Neural crest cell (in vitro differentiated cells): ENCODE data around the gene ASL. TPM values are rescaled to one million over a fixed set of nuclear protein-coding genes. Genes with fewer than 3 reads are reported as not detected.
A peak's percentile ranks its signal among the peaks of the same experiment; 100 is the strongest.
"Not testable (repeated sequence)": the region's sequence is repeated elsewhere in the genome, so short reads cannot be mapped to it uniquely, and the experiment has no call there.

ENCODE experiments used
- DNase-seq: peaks from one replicate; pipeline ENCODE4 v3.0.0; 2021; ENCODE audit warnings: low read depth, mixed read lengths, low spot score
- H3K27ac Mint-ChIP-seq: one replicate; pipeline ENCODE4 v1.8.0; 2021; ENCODE audit warnings: mild to moderate bottlenecking, mixed read lengths; ENCODE audit not compliant: unreplicated experiment
- H3K27me3 Mint-ChIP-seq: 2 replicates; pipeline ENCODE4 v1.8.0; 2021; ENCODE audit warnings: low read depth, mild to moderate bottlenecking, mixed read lengths
- H3K36me3 Mint-ChIP-seq: 2 replicates; pipeline ENCODE4 v1.8.0; 2021; ENCODE audit warnings: low read depth, mild to moderate bottlenecking, mixed read lengths
- H3K4me1 Mint-ChIP-seq: 2 replicates; pipeline ENCODE4 v1.8.0; 2021; ENCODE audit warnings: mixed read lengths
- H3K4me3 Mint-ChIP-seq: one replicate; pipeline ENCODE4 v1.8.0; 2021; ENCODE audit warnings: mild to moderate bottlenecking, mixed read lengths
- H3K9me3 Mint-ChIP-seq: 2 replicates; pipeline ENCODE4 v1.8.0; 2021; ENCODE audit warnings: mixed read lengths
- total RNA-seq: library from RNA; stranded (reverse); gene quantifications from 2 replicates; pipeline ENCODE4 v1.2.1, GENCODE V29; 2021
- TF ChIP-seq, protein P1 (sequence below): fragments of 200-600 bp; sonication (generic); conservative IDR thresholded peaks from 2 replicates; pipeline ENCODE4 v1.5.0; 2021; ENCODE audit warnings: antibody characterized with exemption, mild to moderate bottlenecking

The ASL gene
- total RNA-seq, 1 donor from 2014 or later = 23.6 TPM

DNA sequence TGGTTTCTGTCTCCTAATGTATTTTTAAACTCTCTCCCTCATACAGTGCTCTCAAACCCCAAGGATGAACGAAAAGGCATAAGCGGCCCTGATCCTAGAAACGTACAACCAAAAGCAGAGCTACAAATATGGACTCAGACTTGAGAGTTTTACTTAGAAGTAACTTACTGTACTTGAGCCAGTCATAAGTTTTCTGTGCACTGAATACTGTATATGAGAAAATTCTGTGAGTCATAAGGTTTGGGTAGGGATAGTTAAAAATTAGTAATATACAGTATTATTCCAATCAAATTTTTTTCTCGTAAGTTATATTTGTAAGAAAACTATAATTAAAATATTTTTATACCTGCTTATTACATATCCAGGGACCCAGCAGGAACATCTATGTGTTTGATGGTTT lies 5.9 kb upstream of the ASL start:
- Mint-ChIP-seq H3K4me1 (no peaks in the 10 kb centered on the region), H3K4me3 (no peak overlapping the region), H3K27me3 (no peaks in the 10 kb centered on the region), H3K36me3 (no peaks in the 10 kb centered on the region), H3K27ac (no peak overlapping the region), H3K9me3 (peaks cover 7% of the 10 kb centered on the region)
- TF ChIP-seq, protein P1, sequence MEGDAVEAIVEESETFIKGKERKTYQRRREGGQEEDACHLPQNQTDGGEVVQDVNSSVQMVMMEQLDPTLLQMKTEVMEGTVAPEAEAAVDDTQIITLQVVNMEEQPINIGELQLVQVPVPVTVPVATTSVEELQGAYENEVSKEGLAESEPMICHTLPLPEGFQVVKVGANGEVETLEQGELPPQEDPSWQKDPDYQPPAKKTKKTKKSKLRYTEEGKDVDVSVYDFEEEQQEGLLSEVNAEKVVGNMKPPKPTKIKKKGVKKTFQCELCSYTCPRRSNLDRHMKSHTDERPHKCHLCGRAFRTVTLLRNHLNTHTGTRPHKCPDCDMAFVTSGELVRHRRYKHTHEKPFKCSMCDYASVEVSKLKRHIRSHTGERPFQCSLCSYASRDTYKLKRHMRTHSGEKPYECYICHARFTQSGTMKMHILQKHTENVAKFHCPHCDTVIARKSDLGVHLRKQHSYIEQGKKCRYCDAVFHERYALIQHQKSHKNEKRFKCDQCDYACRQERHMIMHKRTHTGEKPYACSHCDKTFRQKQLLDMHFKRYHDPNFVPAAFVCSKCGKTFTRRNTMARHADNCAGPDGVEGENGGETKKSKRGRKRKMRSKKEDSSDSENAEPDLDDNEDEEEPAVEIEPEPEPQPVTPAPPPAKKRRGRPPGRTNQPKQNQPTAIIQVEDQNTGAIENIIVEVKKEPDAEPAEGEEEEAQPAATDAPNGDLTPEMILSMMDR = no peak
- DNase-seq = no peak

DNA sequence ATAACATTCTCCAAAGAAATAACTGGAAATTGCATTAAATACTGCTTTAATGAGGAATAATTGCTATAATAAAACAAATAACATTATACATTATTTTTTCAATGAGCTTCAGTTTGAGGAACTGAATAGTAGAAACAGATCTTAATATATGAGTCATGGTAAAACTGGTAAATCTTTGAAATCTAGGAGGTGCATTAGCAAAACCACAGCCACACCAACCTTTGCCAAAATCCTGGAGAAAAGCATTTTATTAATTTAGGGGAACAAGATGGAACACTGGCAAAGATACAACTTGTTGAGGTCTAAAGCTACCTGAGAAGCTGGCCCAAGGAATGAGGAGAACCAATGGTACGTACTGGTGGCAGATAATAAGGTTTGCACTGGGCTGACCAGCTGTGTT lies 5.4 kb upstream of the ASL start:
- Mint-ChIP-seq H3K27ac (no peak overlapping the region), H3K36me3 (no peaks in the 10 kb centered on the region), H3K4me1 (peaks cover 1% of the 10 kb centered on the region), H3K27me3 (no peaks in the 10 kb centered on the region), H3K4me3 (no peak overlapping the region), H3K9me3 (peaks cover 7% of the 10 kb centered on the region)
- DNase-seq = no peak
- TF ChIP-seq, protein P1 = no peak

GRCh38 chr7:66072208-66072607 lies 3.4 kb upstream of the ASL start:
- H3K36me3 Mint-ChIP-seq = not testable (repeated sequence)

DNA sequence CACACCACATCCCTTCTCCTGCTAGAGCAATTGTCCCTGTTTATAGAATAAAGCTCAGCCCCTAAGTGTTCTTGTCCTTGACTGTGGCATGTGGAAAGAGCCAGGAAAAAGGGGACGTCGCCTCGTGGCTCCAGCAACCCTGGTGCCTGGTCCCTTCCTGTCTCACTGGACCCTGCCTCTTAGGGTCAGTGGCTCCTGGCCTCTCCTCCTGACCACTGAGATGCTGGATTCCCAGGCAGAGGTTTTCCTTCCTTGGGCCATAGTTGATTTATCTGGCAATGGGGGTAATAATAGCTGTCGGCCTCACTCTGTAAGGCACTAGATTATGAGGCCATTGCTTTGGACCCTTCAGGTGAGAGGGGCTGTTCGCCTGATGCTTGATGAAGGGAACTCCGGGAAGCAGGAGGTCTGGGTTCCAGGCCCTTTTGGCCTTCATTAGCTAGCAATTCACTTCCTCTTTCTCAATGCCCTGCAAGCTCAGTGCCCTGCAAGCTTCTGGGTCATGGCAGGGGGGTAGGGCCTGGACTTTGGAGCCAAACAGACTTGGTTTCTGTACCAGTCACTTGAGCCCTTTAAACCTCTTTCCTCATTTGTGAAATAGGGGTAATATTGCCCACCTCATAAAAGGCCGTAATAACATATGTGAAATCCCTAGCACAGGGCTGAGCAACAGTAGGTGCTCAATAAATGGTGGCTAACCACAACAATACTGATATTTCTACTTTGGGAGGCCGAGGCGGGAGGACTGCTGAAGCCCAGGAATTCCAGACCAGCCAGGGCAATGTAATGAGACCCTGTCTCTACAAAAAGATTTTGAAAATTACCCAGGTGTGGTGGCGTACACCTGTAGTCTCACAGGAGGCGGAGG lies 1.1 kb downstream of the ASL start:
- H3K4me3 Mint-ChIP-seq = peak overlapping the region; percentile 95
- peak overlapping the region; percentile 71 for H3K27ac Mint-ChIP-seq
- H3K36me3 Mint-ChIP-seq = no peaks in the 10 kb centered on the region
- peaks cover 16% of the 10 kb centered on the region for H3K4me1 Mint-ChIP-seq
- no peak for DNase-seq
- no peaks in the 10 kb centered on the region for H3K9me3 Mint-ChIP-seq
- TF ChIP-seq, protein P1 = no peak
- no peaks in the 10 kb centered on the region for H3K27me3 Mint-ChIP-seq

More at GRCh38 chr7:66072208-66072607, 3.4 kb upstream of the ASL start:
- not testable (repeated sequence) for H3K27me3 Mint-ChIP-seq, H3K4me3 Mint-ChIP-seq, H3K9me3 Mint-ChIP-seq, H3K27ac Mint-ChIP-seq, DNase-seq
- peaks cover 12% of the 10 kb centered on the region for H3K4me1 Mint-ChIP-seq

GRCh38 chr7:66078067-66078466 lies 2.4 kb downstream of the ASL start:
- H3K9me3 Mint-ChIP-seq = no peaks in the 10 kb centered on the region
- H3K27me3 Mint-ChIP-seq = no peaks in the 10 kb centered on the region
- no peaks in the 10 kb centered on the region for H3K36me3 Mint-ChIP-seq
- H3K4me3 Mint-ChIP-seq = peak overlapping the region; percentile 69
- DNase-seq = no peak
- TF ChIP-seq, protein P1 = no peak
- H3K4me1 Mint-ChIP-seq = peaks cover 16% of the 10 kb centered on the region
- no peak overlapping the region for H3K27ac Mint-ChIP-seq

GRCh38 chr7:66082083-66082482 lies 6.5 kb downstream of the ASL start:
- no peaks in the 10 kb centered on the region for H3K27me3 Mint-ChIP-seq
- H3K27ac Mint-ChIP-seq = no peak overlapping the region

More at GRCh38 chr7:66082083-66082482, 6.5 kb downstream of the ASL start:
- DNase-seq = no peak
- Mint-ChIP-seq H3K9me3 (no peaks in the 10 kb centered on the region), H3K4me1 (peaks cover 4% of the 10 kb centered on the region), H3K36me3 (no peaks in the 10 kb centered on the region), H3K4me3 (no peak overlapping the region)
- TF ChIP-seq, protein P1 = no peak
